Epithelial cell of prostate (primary cell): ENCODE measurements around the gene USP15.
"Not testable (repeated sequence)": the region's sequence is repeated elsewhere in the genome, so short reads cannot be mapped to it uniquely, and the experiment has no call there.

Experiments
- DNase-seq: peaks from one replicate; pipeline ENCODE4 v3.0.0-alpha.2; 2011; ENCODE audit warnings: low read depth, low spot score
- H3K27ac ChIP-seq: fragments of 450-650 bp; 2 replicates; pipeline ENCODE4 v1.5.1; 2017; ENCODE audit warnings: mild to moderate bottlenecking

Gene USP15

GRCh38 chr12:62361048-62361447 lies 100.8 kb downstream of the USP15 start:
- DNase-seq = no peak
- H3K27ac ChIP-seq = no peak overlapping the region

- DNase-seq = no peak
- no peak overlapping the region for H3K27ac ChIP-seq
Measured at GRCh38 chr12:62363506-62363905, 103.3 kb downstream of the USP15 start.

- DNase-seq, H3K27ac ChIP-seq: not testable (repeated sequence)
Measured at GRCh38 chr12:62364697-62365096, 104.5 kb downstream of the USP15 start.

GRCh38 chr12:62365846-62366245 lies 105.6 kb downstream of the USP15 start:
- H3K27ac ChIP-seq, DNase-seq: not testable (repeated sequence)

DNA sequence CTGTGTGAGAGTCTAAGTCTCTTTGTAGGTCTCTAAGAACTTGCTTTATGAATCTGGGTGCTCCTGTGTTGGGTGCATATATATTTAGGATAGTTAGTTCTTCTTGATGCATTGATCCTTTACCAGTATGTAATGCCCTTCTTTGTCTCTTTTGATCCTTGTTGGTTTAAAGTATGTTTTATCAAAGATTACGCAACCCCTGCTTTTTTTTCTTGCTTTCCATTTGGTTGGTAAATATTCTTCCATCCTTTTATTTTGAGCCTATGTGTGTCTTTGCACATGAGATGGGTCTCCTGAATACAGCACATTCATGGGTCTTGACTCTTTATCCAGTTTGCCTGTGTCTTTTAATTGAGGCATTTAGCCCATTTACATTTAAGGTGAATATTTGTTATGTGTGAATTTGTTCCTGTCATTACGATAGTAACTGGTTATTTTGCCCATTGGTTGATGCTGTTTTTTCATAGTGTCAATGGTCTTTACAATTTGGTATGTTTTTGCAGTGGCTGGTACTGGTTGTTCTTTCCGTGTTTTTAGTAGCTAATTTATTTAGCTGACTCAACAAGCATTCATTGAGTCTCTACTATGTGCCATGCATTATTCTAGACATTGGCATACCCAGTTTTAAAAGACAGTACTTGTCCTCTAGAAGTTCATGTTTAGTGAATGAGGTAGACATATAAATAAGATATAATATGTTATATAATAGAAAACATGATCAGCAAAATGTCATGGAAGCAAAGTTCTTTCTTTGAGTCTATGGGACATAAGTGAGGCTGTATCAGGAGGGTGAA lies 108.4 kb downstream of the USP15 start:
- not testable (repeated sequence) for H3K27ac ChIP-seq, DNase-seq

- no peak overlapping the region for H3K27ac ChIP-seq
- DNase-seq = no peak
Measured at GRCh38 chr12:62370189-62370588, 110.0 kb downstream of the USP15 start.

GRCh38 chr12:62371661-62372060 lies 111.5 kb downstream of the USP15 start:
- DNase-seq = no peak
- no peak overlapping the region for H3K27ac ChIP-seq

GRCh38 chr12:62372134-62372533 lies 111.9 kb downstream of the USP15 start:
- DNase-seq = no peak
- no peak overlapping the region for H3K27ac ChIP-seq

DNA sequence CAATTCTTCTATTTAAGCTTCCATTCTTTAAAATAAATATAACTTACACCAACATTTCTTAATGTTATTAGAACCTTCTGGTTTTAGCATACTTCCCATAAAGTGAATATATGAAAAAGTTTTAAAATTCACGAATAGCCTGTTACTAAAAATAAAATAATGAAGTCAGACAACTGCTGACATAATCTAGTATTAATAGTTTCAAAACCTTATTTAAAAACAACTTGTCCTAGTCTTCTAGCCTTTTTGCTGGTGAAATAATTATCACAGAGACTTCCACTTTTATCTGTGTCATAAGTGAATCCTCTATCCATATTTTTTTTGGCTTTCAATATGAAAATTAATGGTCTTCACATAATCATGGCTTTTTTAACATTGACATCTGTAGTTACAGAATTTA lies 112.6 kb downstream of the USP15 start:
- no peak for DNase-seq

DNA sequence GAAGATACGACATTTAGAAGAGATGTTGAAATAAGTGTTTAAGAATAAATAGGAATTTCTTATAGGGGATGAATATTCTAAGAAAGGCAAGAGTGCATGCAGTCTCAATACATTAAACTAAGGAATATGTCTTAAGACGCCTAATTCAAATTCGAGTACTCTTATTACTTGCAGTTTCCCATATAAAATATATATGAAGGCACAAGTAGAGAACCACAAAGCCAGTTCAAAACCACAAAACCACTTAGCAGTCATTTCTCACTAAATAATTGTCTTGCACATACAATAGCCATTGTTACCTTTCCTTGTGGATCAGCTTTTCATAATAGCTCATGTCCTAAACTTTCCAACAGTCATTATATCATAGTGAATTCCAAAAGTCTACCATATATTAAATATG lies 115.4 kb downstream of the USP15 start:
- H3K27ac ChIP-seq = no peak overlapping the region

More for the DNA sequence above, 112.6 kb downstream of the USP15 start:
- H3K27ac ChIP-seq = no peak overlapping the region

DNA sequence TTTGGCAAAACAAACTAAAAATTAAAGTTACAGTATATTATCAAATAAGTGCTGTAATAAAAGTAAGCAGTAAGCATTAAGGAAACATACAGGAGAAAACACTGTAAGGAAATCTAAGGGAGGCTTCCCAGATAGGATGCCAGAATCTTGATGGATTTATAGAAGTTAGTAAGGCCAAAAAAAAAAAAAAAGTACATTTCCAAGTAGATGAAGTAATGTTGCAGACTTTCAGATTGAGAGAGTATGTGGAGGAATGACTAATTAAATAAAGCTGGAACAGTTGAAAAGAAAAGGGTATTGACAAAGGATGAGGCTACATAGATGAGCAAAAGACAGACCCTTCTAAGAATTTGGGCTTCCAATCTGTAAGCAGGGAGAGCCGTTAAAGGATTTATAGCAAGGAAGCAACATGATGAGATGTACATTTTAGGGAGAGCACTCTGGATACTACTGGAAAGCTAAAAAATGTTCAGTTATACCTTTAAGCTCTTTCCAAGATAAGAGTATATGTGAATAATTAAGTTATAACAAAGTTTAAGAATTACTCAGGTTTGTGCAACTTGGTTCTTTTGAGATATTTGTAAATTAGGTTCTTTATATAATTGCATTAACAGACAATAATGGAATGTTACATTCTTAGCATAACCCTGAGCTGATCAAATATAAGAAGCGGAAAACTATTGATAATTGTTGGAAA lies 119.0 kb downstream of the USP15 start:
- DNase-seq = no peak
- no peak overlapping the region for H3K27ac ChIP-seq

More for the DNA sequence above, 115.4 kb downstream of the USP15 start:
- no peak for DNase-seq

DNA sequence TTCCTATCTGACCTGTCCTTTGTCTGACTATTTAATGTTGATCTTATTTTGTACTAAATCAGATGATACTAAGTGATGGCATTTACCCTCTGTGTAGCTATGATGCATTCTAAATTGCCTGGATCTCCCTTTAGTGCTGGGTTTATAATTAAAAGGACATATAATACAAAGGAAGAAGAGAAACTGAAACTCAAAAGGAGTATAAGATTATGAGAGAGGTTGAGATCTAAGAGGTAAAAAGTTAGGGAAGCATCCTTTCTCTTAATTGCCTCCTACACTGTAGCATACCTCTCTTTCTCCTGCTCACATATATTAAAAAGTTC lies 119.5 kb downstream of the USP15 start:
- H3K27ac ChIP-seq = no peak overlapping the region
- no peak for DNase-seq

- no peak overlapping the region for H3K27ac ChIP-seq
- DNase-seq = no peak
Measured at GRCh38 chr12:62382526-62382925, 122.3 kb downstream of the USP15 start.

DNA sequence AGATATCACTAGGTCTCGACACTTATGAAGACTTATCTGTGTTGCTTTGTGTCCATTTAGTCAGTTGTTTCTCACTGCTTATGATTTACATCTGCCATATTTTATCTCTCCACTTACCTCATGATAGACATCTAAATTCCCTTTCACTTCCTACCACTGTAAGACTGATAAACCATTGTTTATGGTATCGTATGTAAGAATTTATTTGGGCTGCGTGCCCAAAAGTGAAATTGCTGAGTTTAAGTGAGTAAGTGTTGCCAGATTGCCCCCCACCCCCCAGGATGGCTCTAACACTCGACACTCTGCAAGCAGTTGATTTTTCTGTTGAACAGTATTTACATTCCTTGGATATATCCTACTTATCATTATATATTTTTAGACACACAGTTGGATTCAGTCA lies 136.5 kb downstream of the USP15 start:
- H3K27ac ChIP-seq = no peak overlapping the region
- no peak for DNase-seq

- H3K27ac ChIP-seq = no peak overlapping the region
- DNase-seq = no peak
Measured at GRCh38 chr12:62400135-62400534, 139.9 kb downstream of the USP15 start.

- DNase-seq = no peak
- no peak overlapping the region for H3K27ac ChIP-seq
Measured at GRCh38 chr12:62401631-62402030, 141.4 kb downstream of the USP15 start.

DNA sequence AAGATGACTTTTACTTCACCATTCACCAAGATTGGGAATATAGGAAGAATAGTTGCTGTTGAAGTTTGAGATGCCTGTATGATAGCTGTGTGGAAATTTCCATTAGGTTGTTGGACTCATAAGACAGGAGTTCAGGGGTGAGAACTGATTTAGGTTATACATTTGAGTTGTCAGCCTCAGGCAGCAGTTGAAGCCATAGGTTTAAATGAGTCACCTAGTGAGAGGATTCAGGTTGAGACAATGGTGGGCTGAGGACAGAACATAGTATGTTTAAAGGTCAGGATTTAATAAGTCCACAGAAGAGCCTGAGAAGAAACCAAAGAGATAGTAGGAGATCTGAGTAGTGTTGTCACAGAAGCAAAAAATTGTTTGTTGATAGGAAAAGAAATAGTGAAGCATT lies 142.8 kb downstream of the USP15 start:
- no peak overlapping the region for H3K27ac ChIP-seq
- no peak for DNase-seq

DNA sequence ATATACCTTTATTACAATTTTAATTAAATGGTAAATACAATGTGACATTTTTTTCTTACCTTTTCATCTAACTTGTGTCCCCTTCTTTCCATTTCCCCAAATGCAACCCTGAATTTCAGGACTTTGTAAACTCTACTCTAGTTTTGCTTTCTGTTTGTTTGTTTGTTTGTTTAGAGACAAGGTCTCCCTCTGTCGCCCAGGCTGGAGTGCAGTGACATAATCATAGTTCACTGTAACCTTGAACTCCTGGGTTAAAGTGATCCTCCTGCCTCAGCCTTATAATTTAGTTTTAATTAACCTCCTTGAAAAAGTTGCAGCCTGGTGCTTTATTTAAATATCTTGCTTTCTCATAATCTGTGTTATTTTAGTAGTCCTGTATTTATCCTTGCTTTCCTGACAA lies 147.4 kb downstream of the USP15 start:
- no peak overlapping the region for H3K27ac ChIP-seq
- DNase-seq = no peak

DNA sequence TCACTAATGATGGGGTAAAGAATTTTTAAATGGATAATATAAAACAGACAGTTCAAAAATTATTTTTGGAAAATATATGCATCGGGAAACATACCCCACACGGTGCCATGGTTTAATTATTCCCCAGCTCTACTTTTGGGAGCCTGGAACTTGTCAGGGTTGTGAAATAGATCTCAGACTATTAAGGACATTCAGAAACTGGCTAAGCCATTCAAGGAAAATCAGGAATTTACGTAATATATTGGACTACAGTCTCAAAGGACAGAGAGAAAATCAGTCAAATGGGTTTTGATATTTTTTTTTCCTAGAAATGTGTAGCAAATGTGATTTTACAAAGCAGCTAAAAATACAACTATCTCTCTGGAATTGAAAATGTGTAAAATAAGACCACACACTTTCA lies 148.9 kb downstream of the USP15 start:
- no peak overlapping the region for H3K27ac ChIP-seq
- no peak for DNase-seq

DNA sequence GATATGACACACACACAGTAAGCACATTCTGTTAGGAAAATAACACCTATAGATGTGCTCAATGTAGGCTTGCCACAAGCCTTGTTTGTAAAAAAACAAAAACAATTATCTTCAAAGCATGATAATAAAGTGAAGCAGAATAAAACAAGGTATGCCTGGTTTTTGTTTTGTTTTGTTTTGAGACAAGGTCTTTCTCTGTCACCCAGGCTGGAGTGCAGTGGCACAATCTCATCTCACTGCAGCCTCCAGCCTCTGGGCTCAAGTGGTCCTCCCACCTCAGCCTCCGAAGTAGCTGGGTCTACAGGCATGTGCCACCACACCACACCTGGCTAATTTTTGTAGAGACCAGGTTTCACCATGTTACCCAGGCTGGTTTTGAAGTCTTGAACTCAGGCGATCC lies 154.0 kb downstream of the USP15 start:
- DNase-seq = no peak
- H3K27ac ChIP-seq = no peak overlapping the region

DNA sequence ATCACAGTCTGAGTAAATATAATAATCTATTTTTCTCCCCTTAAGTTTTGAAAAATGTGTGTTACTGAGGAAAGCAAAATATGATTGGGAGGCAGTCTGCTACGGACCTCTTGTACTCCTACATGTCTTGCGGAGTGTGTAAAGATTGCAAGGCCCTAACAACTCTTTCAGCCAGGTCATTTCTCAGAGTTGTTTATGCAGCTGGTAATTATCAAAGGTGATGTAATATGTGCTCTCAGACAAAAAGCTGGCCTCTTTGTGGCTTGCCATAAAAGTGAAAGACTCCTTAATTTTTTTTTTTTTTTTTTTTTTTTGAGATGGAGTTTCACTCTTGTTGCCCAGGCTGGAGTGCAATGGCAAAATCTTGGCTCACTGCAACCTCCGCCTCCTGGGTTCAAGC lies 165.9 kb downstream of the USP15 start:
- no peak for DNase-seq
- H3K27ac ChIP-seq = no peak overlapping the region

DNA sequence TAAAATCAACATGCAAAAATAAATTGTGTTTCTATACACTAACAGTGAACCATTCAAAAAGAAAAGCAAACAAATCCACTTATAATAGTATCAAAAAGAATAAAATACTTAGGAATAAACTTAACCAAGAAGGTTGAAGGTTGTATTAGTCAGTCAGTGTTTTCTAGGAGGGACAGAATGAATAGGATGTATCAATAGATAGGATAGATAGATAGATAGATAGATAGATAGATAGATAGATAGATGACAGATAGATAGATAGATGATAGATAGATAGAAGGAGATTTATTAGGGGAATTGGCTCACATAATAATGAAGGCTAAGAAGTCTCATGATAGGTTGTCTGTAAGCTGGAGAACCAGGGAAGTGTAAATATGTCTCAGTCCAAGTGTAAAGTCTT lies 169.3 kb downstream of the USP15 start:
- DNase-seq = no peak
- no peak overlapping the region for H3K27ac ChIP-seq
